GM12892 (cell line): ENCODE measurements around the gene MRPL10.

Source experiments
- POLR2A ChIP-seq: IDR thresholded peaks from 2 replicates; pipeline ENCODE4 v1.6.1; 2011; ENCODE audit warnings: low read depth, low read length, control low read depth
- POLR2AphosphoS5 ChIP-seq: IDR thresholded peaks from 2 replicates; pipeline ENCODE4 v1.6.1; 2011; ENCODE audit warnings: low read depth, low read length, control low read depth

GRCh38 chr17:47818002-47818695 lies 13.2 kb downstream of the MRPL10 start:
- TF ChIP-seq POLR2A (no peak), POLR2AphosphoS5 (no peak)
